Effector memory CD8-positive, alpha-beta T cell (primary cell): ENCODE results near the gene AKAP1.

ENCODE experiments used
- ATAC-seq: fragments of 150-1000 bp; cut with Tn5 transposase; replicated peaks from 2 replicates; pipeline ENCODE4 v1.10.0; 2021; ENCODE audit warnings: mild to moderate bottlenecking, moderate library complexity
- DNase-seq, 3 experiments: peaks; one replicate each; pipeline ENCODE4 v3.0.0; 2021
- H3K27ac Mint-ChIP-seq, 2 donors: one replicate each; pipeline ENCODE4 v1.8.0; 2022; ENCODE audit warnings: mild to moderate bottlenecking in 2 of 2, mixed read lengths in 2 of 2, moderate library complexity in 2 of 2
- H3K27me3 Mint-ChIP-seq, 2 donors: one replicate each; pipeline ENCODE4 v1.8.0; 2022; ENCODE audit warnings: mixed read lengths in 2 of 2
- H3K36me3 Mint-ChIP-seq: one replicate; pipeline ENCODE4 v1.8.0; 2022; ENCODE audit warnings: mild to moderate bottlenecking, moderate library complexity, mixed read lengths; ENCODE audit not compliant: insufficient read depth
- H3K4me1 Mint-ChIP-seq, 2 donors: one replicate each; pipeline ENCODE4 v1.8.0; 2022; ENCODE audit warnings: low read depth in 2 of 2, mixed read lengths in 2 of 2
- H3K4me3 Mint-ChIP-seq, 2 donors: one replicate each; pipeline ENCODE4 v1.8.0; 2022; ENCODE audit warnings: mild to moderate bottlenecking in 2 of 2, mixed read lengths in 2 of 2, moderate library complexity in 2 of 2
- H3K9me3 Mint-ChIP-seq, 2 donors: one replicate each; pipeline ENCODE4 v1.8.0; 2022; ENCODE audit warnings: mixed read lengths in 2 of 2

AKAP1 gene

GRCh38 chr17:57051886-57052361 lies 33.1 kb upstream of the AKAP1 start:
- no peaks in the 10 kb centered on the region for H3K9me3 Mint-ChIP-seq
- no peak overlapping the region for H3K4me3 Mint-ChIP-seq
- no peak overlapping the region for H3K27ac Mint-ChIP-seq
- peaks cover 23 to 44% of the 10 kb centered on the region in 2 donors for H3K27me3 Mint-ChIP-seq
- H3K4me1 Mint-ChIP-seq, result peaks cover 5 to 8% of the 10 kb centered on the region in 2 donors
- H3K36me3 Mint-ChIP-seq, result no peaks in the 10 kb centered on the region
- DNase-seq (no peak), ATAC-seq (no peak)

- ATAC-seq, result no peak
- no peak for DNase-seq
- peaks cover 3% of the 10 kb centered on the region for H3K36me3 Mint-ChIP-seq
- H3K27me3 Mint-ChIP-seq, result peaks cover 15 to 35% of the 10 kb centered on the region in 2 donors
- no peaks in the 10 kb centered on the region for H3K4me1 Mint-ChIP-seq
- H3K27ac Mint-ChIP-seq, result no peak overlapping the region
- H3K4me3 Mint-ChIP-seq, result no peak overlapping the region
- H3K9me3 Mint-ChIP-seq, result no peaks in the 10 kb centered on the region
These were observed 22.2 kb upstream of the AKAP1 start for GRCh38 chr17:57062865-57063264.

GRCh38 chr17:57067162-57067561 lies 17.9 kb upstream of the AKAP1 start:
- H3K4me1 Mint-ChIP-seq, result no peaks in the 10 kb centered on the region
- ATAC-seq (no peak), DNase-seq (no peak)
- peaks cover 12 to 35% of the 10 kb centered on the region in 2 donors for H3K27me3 Mint-ChIP-seq
- H3K27ac Mint-ChIP-seq, result no peak overlapping the region
- H3K36me3 Mint-ChIP-seq, result peaks cover under 1% of the 10 kb centered on the region
- no peak overlapping the region for H3K4me3 Mint-ChIP-seq
- H3K9me3 Mint-ChIP-seq, result no peaks in the 10 kb centered on the region

- ATAC-seq (no peak), DNase-seq (no peak)
- no peaks in the 10 kb centered on the region for H3K9me3 Mint-ChIP-seq
- H3K27me3 Mint-ChIP-seq, result peaks cover 9 to 35% of the 10 kb centered on the region in 2 donors
- no peaks in the 10 kb centered on the region for H3K4me1 Mint-ChIP-seq
- no peak overlapping the region for H3K27ac Mint-ChIP-seq
- H3K36me3 Mint-ChIP-seq, result no peaks in the 10 kb centered on the region
- no peak overlapping the region for H3K4me3 Mint-ChIP-seq
These were observed 17.3 kb upstream of the AKAP1 start for GRCh38 chr17:57067781-57068180.

- no peak for ATAC-seq
- H3K4me1 Mint-ChIP-seq, result no peaks in the 10 kb centered on the region
These were observed 16.8 kb upstream of the AKAP1 start for GRCh38 chr17:57068222-57068658.

GRCh38 chr17:57068707-57069106 lies 16.3 kb upstream of the AKAP1 start:
- no peaks in the 10 kb centered on the region for H3K36me3 Mint-ChIP-seq

More at GRCh38 chr17:57068222-57068658, 16.8 kb upstream of the AKAP1 start:
- Mint-ChIP-seq H3K9me3 (no peaks in the 10 kb centered on the region), H3K4me3 (no peak overlapping the region), H3K27me3 (peaks cover 7 to 31% of the 10 kb centered on the region in 2 donors), H3K27ac (no peak overlapping the region), H3K36me3 (no peaks in the 10 kb centered on the region)
- no peak for DNase-seq

GRCh38 chr17:57071991-57072944 lies 12.8 kb upstream of the AKAP1 start:
- DNase-seq, result no peak
- H3K27me3 Mint-ChIP-seq, result peaks cover 0 to 10% of the 10 kb centered on the region in 2 donors
- H3K9me3 Mint-ChIP-seq, result no peaks in the 10 kb centered on the region
- H3K4me3 Mint-ChIP-seq, result no peak overlapping the region
- no peak overlapping the region for H3K27ac Mint-ChIP-seq
- H3K36me3 Mint-ChIP-seq, result no peaks in the 10 kb centered on the region
- no peak for ATAC-seq
- H3K4me1 Mint-ChIP-seq, result no peaks in the 10 kb centered on the region

More at GRCh38 chr17:57068707-57069106, 16.3 kb upstream of the AKAP1 start:
- no peak for DNase-seq
- Mint-ChIP-seq H3K9me3 (no peaks in the 10 kb centered on the region), H3K4me3 (no peak overlapping the region), H3K4me1 (no peaks in the 10 kb centered on the region), H3K27me3 (peaks cover 2 to 27% of the 10 kb centered on the region in 2 donors), H3K27ac (no peak overlapping the region)
- ATAC-seq, result no peak

- no peaks in the 10 kb centered on the region for H3K4me1 Mint-ChIP-seq
- peaks cover 0 to 10% of the 10 kb centered on the region in 2 donors for H3K27me3 Mint-ChIP-seq
- DNase-seq (no peak), ATAC-seq (no peak)
- no peak overlapping the region for H3K27ac Mint-ChIP-seq
- H3K9me3 Mint-ChIP-seq, result no peaks in the 10 kb centered on the region
- no peaks in the 10 kb centered on the region for H3K36me3 Mint-ChIP-seq
- H3K4me3 Mint-ChIP-seq, result no peak overlapping the region
These were observed 11.4 kb upstream of the AKAP1 start for GRCh38 chr17:57073626-57074025.

- Mint-ChIP-seq H3K27ac (no peak overlapping the region), H3K36me3 (no peaks in the 10 kb centered on the region), H3K4me1 (no peaks in the 10 kb centered on the region), H3K4me3 (no peak overlapping the region), H3K27me3 (peaks cover 0 to 10% of the 10 kb centered on the region in 2 donors), H3K9me3 (no peaks in the 10 kb centered on the region)
- no peak for DNase-seq
- ATAC-seq, result no peak
These were observed 9.9 kb upstream of the AKAP1 start for GRCh38 chr17:57075193-57075592.

- DNase-seq (no peak), ATAC-seq (no peak)
- Mint-ChIP-seq H3K27me3 (peaks cover 0 to 10% of the 10 kb centered on the region in 2 donors), H3K4me3 (no peak overlapping the region), H3K9me3 (no peaks in the 10 kb centered on the region), H3K27ac (no peak overlapping the region), H3K36me3 (no peaks in the 10 kb centered on the region), H3K4me1 (no peaks in the 10 kb centered on the region)
These were observed 9.3 kb upstream of the AKAP1 start for GRCh38 chr17:57075785-57076184.

GRCh38 chr17:57077000-57077399 lies 8.0 kb upstream of the AKAP1 start:
- DNase-seq, result no peak
- Mint-ChIP-seq H3K4me1 (no peaks in the 10 kb centered on the region), H3K27me3 (peaks cover 0 to 10% of the 10 kb centered on the region in 2 donors), H3K9me3 (no peaks in the 10 kb centered on the region), H3K4me3 (no peak overlapping the region), H3K36me3 (no peaks in the 10 kb centered on the region), H3K27ac (no peak overlapping the region)
- no peak for ATAC-seq

GRCh38 chr17:57078274-57078673 lies 6.8 kb upstream of the AKAP1 start:
- Mint-ChIP-seq H3K9me3 (no peaks in the 10 kb centered on the region), H3K36me3 (no peaks in the 10 kb centered on the region), H3K27me3 (peaks cover 0 to 10% of the 10 kb centered on the region in 2 donors), H3K4me3 (no peak overlapping the region), H3K4me1 (peaks cover 0 to 2% of the 10 kb centered on the region in 2 donors), H3K27ac (no peak overlapping the region)
- DNase-seq (no peak), ATAC-seq (no peak)

GRCh38 chr17:57080718-57081117 lies 4.3 kb upstream of the AKAP1 start:
- Mint-ChIP-seq H3K4me1 (peaks cover 2 to 5% of the 10 kb centered on the region in 2 donors), H3K27me3 (no peaks in the 10 kb centered on the region), H3K4me3 (no peak overlapping the region), H3K36me3 (peaks cover 10% of the 10 kb centered on the region), H3K27ac (no peak overlapping the region), H3K9me3 (no peaks in the 10 kb centered on the region)
- ATAC-seq (no peak), DNase-seq (no peak)

- ATAC-seq (no peak), DNase-seq (no peak)
- H3K9me3 Mint-ChIP-seq, result no peaks in the 10 kb centered on the region
- H3K4me3 Mint-ChIP-seq, result no peak overlapping the region
- H3K4me1 Mint-ChIP-seq, result peaks cover 10 to 14% of the 10 kb centered on the region in 2 donors
- H3K36me3 Mint-ChIP-seq, result peaks cover 11% of the 10 kb centered on the region
- no peaks in the 10 kb centered on the region for H3K27me3 Mint-ChIP-seq
- no peak overlapping the region for H3K27ac Mint-ChIP-seq
These were observed 2.6 kb upstream of the AKAP1 start for GRCh38 chr17:57082441-57082840.
